ENCODE results near the gene RPIA. TPM values are rescaled to one million over a fixed set of nuclear protein-coding genes. Genes with fewer than 3 reads are reported as not detected.

The RPIA gene
- total RNA-seq, 1 donor from 2014 or later: 30.8 TPM

GRCh38 chr2:88739985-88740600, 48.6 kb downstream of the RPIA start:
- Mint-ChIP-seq H3K4me1 (peaks cover 10% of the 10 kb centered on the region), H3K27me3 (ENCODE audit: low read depth) (no peaks in the 10 kb centered on the region), H3K36me3 (ENCODE audit: low read depth) (peaks cover 58% of the 10 kb centered on the region), H3K4me3 (no peak overlapping the region), H3K27ac (ENCODE audit: unreplicated experiment) (no peak overlapping the region), H3K9me3 (peaks cover 27% of the 10 kb centered on the region)
- peak; percentile 91 for TF ChIP-seq CTCF (conservative IDR thresholded peaks at IDR 0.05)
- DNase-seq (ENCODE audit: low read depth, low spot score): peak; percentile 69

DNA sequence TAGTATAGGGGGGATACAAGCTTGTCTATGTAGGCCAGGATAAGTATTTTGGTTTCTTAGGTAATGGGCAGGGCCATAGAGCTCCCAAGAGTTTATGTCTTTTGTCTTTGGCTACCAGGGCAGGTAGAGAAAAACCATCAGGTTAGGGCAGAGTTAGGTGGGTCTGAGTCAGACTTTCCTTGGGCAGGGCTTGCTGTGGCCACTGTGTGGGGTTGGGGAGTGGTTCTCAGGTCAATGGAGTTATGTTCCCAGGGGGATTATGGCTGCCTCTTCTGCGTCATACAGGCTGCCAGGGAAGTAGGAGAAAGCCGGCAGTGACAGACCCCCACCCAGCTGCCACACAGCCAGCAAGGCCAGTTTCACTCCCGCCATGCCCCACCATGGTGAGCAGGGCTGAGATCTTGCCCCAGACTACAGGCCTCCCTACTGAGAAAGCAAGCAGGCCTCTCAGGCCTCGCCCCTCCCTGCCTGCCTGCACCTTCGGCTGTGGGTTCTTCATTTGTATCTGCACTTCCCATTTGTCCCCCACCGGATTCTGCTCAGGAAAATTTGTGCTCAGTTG, 55.5 kb downstream of the RPIA start:
- TF ChIP-seq CTCF (conservative IDR thresholded peaks at IDR 0.05): no peak
- DNase-seq (ENCODE audit: low read depth, low spot score): no peak
- Mint-ChIP-seq H3K27ac (ENCODE audit: unreplicated experiment) (no peak overlapping the region), H3K36me3 (ENCODE audit: low read depth) (peaks cover 67% of the 10 kb centered on the region), H3K4me1 (peaks cover 5% of the 10 kb centered on the region), H3K27me3 (ENCODE audit: low read depth) (no peaks in the 10 kb centered on the region), H3K4me3 (no peak overlapping the region), H3K9me3 (peaks cover 26% of the 10 kb centered on the region)

GRCh38 chr2:88747990-88748389, 56.5 kb downstream of the RPIA start:
- Mint-ChIP-seq H3K4me1 (peaks cover 5% of the 10 kb centered on the region), H3K27ac (ENCODE audit: unreplicated experiment) (no peak overlapping the region), H3K9me3 (peaks cover 16% of the 10 kb centered on the region), H3K27me3 (ENCODE audit: low read depth) (no peaks in the 10 kb centered on the region), H3K4me3 (no peak overlapping the region), H3K36me3 (ENCODE audit: low read depth) (peaks cover 64% of the 10 kb centered on the region)
- DNase-seq (ENCODE audit: low read depth, low spot score): no peak
- TF ChIP-seq CTCF (conservative IDR thresholded peaks at IDR 0.05): no peak

- no peak overlapping the region for H3K4me3 Mint-ChIP-seq
Measured at GRCh38 chr2:88751768-88752167, 60.3 kb downstream of the RPIA start.

GRCh38 chr2:88753833-88754584, 62.5 kb downstream of the RPIA start:
- Mint-ChIP-seq H3K27me3 (ENCODE audit: low read depth) (no peaks in the 10 kb centered on the region), H3K4me3 (no peak overlapping the region), H3K27ac (ENCODE audit: unreplicated experiment) (peak overlapping the region; percentile 65), H3K4me1 (peaks cover 5% of the 10 kb centered on the region), H3K36me3 (ENCODE audit: low read depth) (peaks cover 30% of the 10 kb centered on the region), H3K9me3 (peaks cover 5% of the 10 kb centered on the region)
- TF ChIP-seq CTCF (conservative IDR thresholded peaks at IDR 0.05): no peak
- no peak for DNase-seq (ENCODE audit: low read depth, low spot score)

More at GRCh38 chr2:88751768-88752167, 60.3 kb downstream of the RPIA start:
- H3K27me3 Mint-ChIP-seq (ENCODE audit: low read depth): no peaks in the 10 kb centered on the region
- no peak for TF ChIP-seq CTCF (conservative IDR thresholded peaks at IDR 0.05)
- H3K36me3 Mint-ChIP-seq (ENCODE audit: low read depth): peaks cover 35% of the 10 kb centered on the region
- peaks cover 5% of the 10 kb centered on the region for H3K4me1 Mint-ChIP-seq
- no peak overlapping the region for H3K27ac Mint-ChIP-seq (ENCODE audit: unreplicated experiment)
- no peaks in the 10 kb centered on the region for H3K9me3 Mint-ChIP-seq
- no peak for DNase-seq (ENCODE audit: low read depth, low spot score)
